ENCODE data around the gene PCCA. TPM values are rescaled to one million over a fixed set of nuclear protein-coding genes. Genes with fewer than 3 reads are reported as not detected.
"Not testable (repeated sequence)": the region's sequence is repeated elsewhere in the genome, so short reads cannot be mapped to it uniquely, and the experiment has no call there.

The PCCA gene
- total RNA-seq, 1 donor from 2014 or later = 35.4 TPM

- DNase-seq (ENCODE audit: low read depth in 2 of 2) = no peak
Observed at GRCh38 chr13:100304229-100304628, 215.3 kb downstream of the PCCA start.

- no peak for DNase-seq (ENCODE audit: low read depth in 2 of 2)
Observed at GRCh38 chr13:100305398-100305797, 216.5 kb downstream of the PCCA start.

- DNase-seq (ENCODE audit: low read depth in 2 of 2) = no peak
Observed at GRCh38 chr13:100306030-100306429, 217.1 kb downstream of the PCCA start.

- no peak for DNase-seq (ENCODE audit: low read depth in 2 of 2)
Observed at GRCh38 chr13:100306434-100306999, 217.6 kb downstream of the PCCA start.

GRCh38 chr13:100314132-100314910, 225.4 kb downstream of the PCCA start:
- DNase-seq (ENCODE audit: low read depth in 2 of 2) = peak; percentile 6 to 29

- DNase-seq (ENCODE audit: low read depth in 2 of 2) = no peak
Observed at GRCh38 chr13:100315522-100315921, 226.6 kb downstream of the PCCA start.

- not testable (repeated sequence) for DNase-seq (ENCODE audit: low read depth in 2 of 2)
Observed at GRCh38 chr13:100318473-100318872, 229.6 kb downstream of the PCCA start.

- DNase-seq (ENCODE audit: low read depth in 2 of 2) = no peak
Observed at GRCh38 chr13:100323937-100324336, 235.0 kb downstream of the PCCA start.

GRCh38 chr13:100330662-100331061, 241.8 kb downstream of the PCCA start:
- DNase-seq (ENCODE audit: low read depth in 2 of 2) = no peak

GRCh38 chr13:100333141-100333540, 244.2 kb downstream of the PCCA start:
- no peak for DNase-seq (ENCODE audit: low read depth in 2 of 2)

- no peak for DNase-seq (ENCODE audit: low read depth in 2 of 2)
Observed at GRCh38 chr13:100334214-100334613, 245.3 kb downstream of the PCCA start.

GRCh38 chr13:100336795-100337516, 248.1 kb downstream of the PCCA start:
- DNase-seq (ENCODE audit: low read depth in 2 of 2) = no peak

GRCh38 chr13:100338275-100338674, 249.4 kb downstream of the PCCA start:
- no peak for DNase-seq (ENCODE audit: low read depth in 2 of 2)

- DNase-seq (ENCODE audit: low read depth in 2 of 2) = no peak
Observed at GRCh38 chr13:100339411-100339940, 250.6 kb downstream of the PCCA start.

- no peak for DNase-seq (ENCODE audit: low read depth in 2 of 2)
Observed at GRCh38 chr13:100340865-100341264, 252.0 kb downstream of the PCCA start.

- no peak for DNase-seq (ENCODE audit: low read depth in 2 of 2)
Observed at GRCh38 chr13:100341327-100341726, 252.4 kb downstream of the PCCA start.

- no peak for DNase-seq (ENCODE audit: low read depth in 2 of 2)
Observed at GRCh38 chr13:100344544-100344943, 255.7 kb downstream of the PCCA start.

GRCh38 chr13:100347968-100348367, 259.1 kb downstream of the PCCA start:
- peak; percentile 81 to 90 for DNase-seq (ENCODE audit: low read depth in 2 of 2)

GRCh38 chr13:100349594-100349993, 260.7 kb downstream of the PCCA start:
- peak in 1 of 2 donors; percentile 39 for DNase-seq (ENCODE audit: low read depth in 2 of 2)

- no peak for DNase-seq (ENCODE audit: low read depth in 2 of 2)
Observed at GRCh38 chr13:100350601-100351000, 261.7 kb downstream of the PCCA start.

- DNase-seq (ENCODE audit: low read depth in 2 of 2) = no peak
Observed at GRCh38 chr13:100356426-100356825, 267.5 kb downstream of the PCCA start.

- DNase-seq (ENCODE audit: low read depth in 2 of 2) = no peak
Observed at GRCh38 chr13:100356889-100357288, 268.0 kb downstream of the PCCA start.
